Stimulated activated CD8-positive, alpha-beta memory T cell treated with anti-CD3 and anti-CD28 coated beads, Interleukin-7, amount 100 ng/mL, for 1 hour (primary cell): ENCODE data around the gene SMARCA2.
A peak's percentile ranks its signal among the peaks of the same experiment; 100 is the strongest.

ENCODE experiments used
- DNase-seq, 2 donors: peaks; one replicate each; pipeline ENCODE4 v3.0.0-alpha.2; 2020; ENCODE audit warnings: low read depth in 2 of 2

SMARCA2 gene

DNA sequence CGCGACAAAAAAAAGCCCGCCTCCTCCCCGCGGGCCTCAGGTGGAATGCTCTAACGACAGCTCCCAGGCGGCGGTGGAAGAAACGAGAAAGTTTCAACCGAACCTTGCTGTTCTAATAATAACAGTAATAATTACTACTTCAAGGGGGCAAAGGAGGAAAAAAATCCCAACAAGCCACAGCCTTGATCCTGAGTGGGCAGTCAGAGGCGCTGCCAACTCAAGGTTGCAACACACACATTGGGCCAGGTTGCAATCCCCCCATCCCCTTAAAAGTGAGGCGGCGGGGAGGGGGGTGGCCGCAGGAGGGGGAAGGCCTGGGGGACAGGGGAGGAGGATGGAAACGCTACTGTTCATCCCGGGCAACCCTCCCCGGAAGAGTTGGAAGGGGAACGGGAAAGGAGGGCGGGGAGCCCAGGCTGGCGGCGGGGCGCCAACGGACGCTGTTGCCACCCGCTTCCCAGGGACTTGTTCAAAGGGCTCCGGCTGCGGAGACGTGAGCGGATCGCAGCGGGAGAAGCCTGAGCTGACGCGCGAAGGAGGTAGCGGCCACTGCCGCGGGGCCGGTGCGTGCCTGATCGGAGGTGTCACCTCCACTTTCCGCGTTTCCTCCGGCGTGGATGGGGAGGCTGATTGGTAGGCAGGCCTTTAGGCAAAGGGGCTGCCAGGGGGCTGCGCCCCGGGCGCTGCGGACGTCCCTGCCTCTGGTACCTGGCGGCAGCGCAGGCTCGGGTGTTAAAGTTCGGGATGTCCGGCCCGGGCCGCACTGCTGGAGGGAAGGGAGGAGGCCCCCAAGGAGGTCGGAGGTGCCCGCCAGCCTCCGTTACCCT, 647 bp downstream of the SMARCA2 start:
- DNase-seq = peak; percentile 7 to 14

GRCh38 chr9:2016408-2017330, 1.5 kb downstream of the SMARCA2 start:
- peak; percentile 17 to 19 for DNase-seq

DNA sequence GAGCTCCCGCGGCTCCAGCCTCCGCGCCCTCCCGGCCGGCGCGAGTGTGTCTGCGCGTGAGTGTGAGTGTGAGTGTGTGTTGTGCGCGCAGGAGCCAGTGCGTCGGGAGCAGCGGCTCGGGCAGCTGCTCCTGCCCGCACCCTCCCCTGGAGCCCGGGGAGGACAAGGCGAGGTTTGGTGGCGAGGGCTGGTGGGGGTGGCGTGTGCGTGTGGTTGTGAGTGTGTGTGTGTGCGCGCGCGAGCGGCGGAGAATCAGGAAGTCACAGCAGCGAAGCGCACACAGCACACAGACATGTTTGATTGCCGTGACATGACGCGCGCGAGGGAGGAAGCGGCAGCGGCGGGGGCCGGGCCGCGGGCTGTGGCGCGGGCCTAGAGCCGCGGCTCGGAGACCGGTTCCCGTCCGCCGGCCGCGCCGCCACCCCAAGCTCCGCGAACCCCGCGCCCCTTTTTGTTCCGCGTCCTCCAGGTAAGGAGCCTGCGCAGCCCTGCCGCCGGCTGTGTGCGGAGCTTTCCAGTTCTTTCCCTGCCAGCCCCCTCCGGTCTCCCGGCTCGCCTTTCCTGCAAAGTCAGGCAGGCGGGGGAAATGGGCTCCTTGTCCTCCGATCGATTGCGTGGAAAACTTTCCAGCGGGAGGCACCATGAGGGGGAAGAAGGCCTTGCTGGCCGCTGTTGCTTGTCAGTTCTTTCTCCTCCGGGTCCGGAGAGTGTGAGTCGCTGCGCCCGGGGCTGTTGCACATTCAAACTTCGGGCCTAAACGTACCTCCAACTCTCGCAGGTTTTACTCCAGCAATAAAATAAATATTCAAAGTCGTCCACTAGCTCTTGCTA, 2.4 kb downstream of the SMARCA2 start:
- DNase-seq = peak; percentile 48 to 50

- DNase-seq = no peak
Measured at GRCh38 chr9:2018162-2018643, 3.1 kb downstream of the SMARCA2 start.

DNA sequence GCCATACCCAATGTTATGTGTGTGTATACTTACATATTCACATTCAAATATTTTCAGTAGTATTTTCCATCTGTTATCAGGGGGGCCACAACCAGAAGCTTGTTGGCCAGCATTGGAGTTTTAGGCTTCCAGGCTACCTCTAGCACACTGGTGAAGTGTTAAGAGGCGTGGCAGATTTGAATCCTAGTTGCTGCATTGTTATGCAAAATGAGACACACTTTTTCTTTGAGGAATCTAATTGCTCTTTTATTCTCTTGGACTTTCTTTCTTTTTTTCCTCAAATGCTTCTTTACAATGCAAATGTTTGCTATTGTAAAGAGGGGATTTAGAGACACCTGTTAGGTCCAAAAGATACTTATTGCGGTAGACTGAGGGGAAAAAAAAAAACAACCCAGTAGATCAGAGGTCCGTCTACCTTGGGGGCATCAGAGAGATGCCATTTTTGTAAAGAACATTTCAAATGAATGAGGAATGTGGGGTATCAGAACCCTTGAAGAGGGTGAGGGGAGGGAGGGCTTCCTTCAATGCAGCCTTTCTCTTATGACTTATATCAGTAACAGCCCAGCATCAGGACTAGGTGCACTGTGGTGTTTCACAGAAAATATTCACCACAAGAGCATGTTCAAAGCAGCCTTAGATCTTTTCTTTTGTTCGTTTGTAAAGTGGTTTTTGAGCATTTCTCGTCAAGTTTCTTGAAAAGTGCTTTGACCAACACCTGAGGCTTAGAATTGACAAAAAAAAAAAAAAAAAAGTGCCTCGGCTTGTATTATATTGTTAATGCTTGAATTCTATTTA, 3.8 kb downstream of the SMARCA2 start:
- no peak for DNase-seq

DNA sequence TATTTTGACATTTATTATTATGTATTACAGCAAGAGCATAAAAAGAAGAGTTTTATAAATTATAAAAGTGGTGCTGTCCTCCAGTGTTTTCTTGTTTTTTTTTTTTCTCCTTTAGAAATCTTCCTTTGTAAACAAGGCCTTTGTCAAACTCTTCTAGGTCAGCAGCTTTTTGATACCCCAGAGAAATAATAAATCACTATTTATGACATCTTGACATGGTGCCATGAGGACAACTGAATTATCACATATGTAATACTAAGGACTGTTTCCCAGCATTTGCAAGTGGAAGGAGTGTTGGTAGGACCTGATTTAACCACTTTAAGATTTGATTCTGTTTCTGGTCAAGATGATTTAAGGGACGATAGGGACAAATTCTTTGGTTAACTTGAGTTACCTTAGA, 4.6 kb downstream of the SMARCA2 start:
- no peak for DNase-seq

- no peak for DNase-seq
Measured at GRCh38 chr9:2021731-2022130, 6.6 kb downstream of the SMARCA2 start.

DNA sequence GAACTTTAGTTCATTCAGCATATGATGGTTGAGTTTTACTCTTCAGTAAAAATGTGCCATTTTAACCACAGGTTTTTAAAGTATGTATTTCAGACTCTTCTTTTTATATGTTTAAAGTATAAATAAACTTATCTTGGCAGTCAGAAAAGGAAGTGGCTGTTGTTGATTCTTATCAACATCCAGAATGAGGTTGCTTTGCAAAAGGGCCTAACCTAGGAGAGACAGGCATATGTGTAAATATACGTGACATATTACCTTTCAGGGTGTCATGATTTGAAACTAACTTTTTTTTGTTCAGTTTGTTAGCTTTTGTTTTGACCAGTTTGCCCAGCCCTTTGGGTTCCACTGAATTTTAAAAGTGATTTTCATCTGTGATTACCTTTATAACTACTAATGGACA, 7.4 kb downstream of the SMARCA2 start:
- DNase-seq = no peak

- no peak for DNase-seq
Measured at GRCh38 chr9:2023042-2023441, 7.9 kb downstream of the SMARCA2 start.

DNA sequence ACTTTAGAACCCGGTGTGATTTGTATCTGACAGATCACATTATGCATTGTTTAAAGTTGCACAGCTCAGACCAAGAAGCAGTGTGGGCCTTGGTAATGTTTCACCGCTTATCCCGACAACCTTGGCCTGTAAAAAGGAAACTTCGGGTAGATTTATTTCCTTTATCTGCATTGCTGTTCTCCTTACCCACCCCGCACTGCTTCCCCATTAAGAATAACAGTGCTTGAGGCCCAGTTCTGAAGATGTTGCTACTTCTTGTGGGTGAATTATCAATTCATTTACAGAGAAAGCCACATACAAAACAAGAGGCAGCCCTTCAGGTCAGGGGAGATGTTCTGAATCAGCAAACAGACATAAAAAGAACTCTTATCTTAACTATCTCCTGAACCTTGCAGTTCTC, 8.4 kb downstream of the SMARCA2 start:
- DNase-seq = no peak

GRCh38 chr9:2024888-2025782, 10.0 kb downstream of the SMARCA2 start:
- no peak for DNase-seq

GRCh38 chr9:2026220-2026997, 11.3 kb downstream of the SMARCA2 start:
- DNase-seq = no peak

DNA sequence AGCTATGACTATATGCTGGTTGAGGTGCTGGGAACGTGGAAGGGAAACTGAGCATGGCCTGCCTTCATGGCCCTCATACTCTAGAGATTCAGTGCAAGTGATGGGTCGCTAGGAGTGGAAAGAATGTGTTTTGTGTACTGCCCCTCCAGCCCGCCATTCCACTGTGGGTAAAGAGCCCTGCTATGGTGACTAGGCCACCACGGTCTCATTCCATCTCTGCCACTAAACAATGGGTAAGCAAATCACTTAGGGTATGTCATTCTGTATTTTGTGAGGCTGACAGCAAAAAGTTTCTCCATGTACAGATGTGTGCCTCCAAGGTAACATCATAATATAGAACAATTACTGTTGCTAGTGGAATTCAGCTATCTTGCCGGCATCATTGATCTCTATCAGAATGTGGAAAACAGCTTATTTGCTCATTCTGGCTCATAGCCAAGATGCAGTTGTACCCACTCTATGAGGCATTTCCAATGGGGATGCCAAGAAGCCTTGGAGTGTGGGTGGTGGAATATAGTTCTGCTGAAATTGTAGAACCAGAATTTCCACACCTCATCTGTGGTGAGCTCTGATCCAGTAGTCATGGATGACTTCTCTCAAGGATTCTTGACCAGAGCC, 12.5 kb downstream of the SMARCA2 start:
- DNase-seq = no peak

DNA sequence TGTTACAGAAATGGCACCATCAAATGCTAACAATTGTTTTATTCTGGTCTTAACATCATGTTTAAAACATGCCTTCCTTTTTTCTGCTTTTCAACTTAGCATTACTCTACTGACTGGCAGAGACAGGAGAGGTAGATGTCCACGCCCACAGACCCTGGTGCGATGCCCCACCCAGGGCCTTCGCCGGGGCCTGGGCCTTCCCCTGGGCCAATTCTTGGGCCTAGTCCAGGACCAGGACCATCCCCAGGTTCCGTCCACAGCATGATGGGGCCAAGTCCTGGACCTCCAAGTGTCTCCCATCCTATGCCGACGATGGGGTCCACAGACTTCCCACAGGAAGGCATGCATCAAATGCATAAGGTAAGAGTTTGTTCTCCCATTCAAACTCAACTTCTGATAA, 13.7 kb downstream of the SMARCA2 start:
- no peak for DNase-seq

- no peak for DNase-seq
Measured at GRCh38 chr9:2029666-2030170, 14.6 kb downstream of the SMARCA2 start.

- no peak for DNase-seq
Measured at GRCh38 chr9:2032234-2032633, 17.1 kb downstream of the SMARCA2 start.

DNA sequence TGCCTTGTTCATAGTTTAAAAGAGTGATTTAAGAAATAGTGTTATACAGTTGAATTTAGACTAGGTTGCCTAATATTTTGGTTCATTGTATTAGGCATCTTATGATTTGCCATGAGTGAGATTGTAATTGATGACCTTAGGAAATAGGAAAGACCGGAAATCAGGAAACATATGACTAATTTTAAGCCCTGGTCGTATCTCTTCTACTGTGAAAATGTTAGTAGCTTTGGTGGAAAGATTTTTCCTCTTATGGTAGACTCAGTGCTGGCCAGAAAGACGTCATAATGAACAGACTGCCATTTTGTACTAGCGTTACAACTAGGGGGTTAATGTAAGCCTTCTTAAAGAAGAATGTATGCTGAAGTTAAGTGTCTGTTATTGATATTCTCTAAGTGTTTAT, 21.7 kb downstream of the SMARCA2 start:
- no peak for DNase-seq
